ENCODE measurements around the gene XXYLT1. TPM values are rescaled to one million over a fixed set of nuclear protein-coding genes. Genes with fewer than 3 reads are reported as not detected.
"Not testable (repeated sequence)": the region's sequence is repeated elsewhere in the genome, so short reads cannot be mapped to it uniquely, and the experiment has no call there.

The XXYLT1 gene
- total RNA-seq, 1 donor: 32.8 TPM

GRCh38 chr3:195107593-195107992 is 163.4 kb downstream of the XXYLT1 start:
- no peak for DNase-seq (ENCODE audit: low read depth)
- TF ChIP-seq CTCF (IDR thresholded peaks at IDR 0.05; ENCODE audit: insufficient read depth, low read depth, low read length): no peak
- no peak overlapping the region for H3K4me3 ChIP-seq (ENCODE audit: low read depth, low read length)

- not testable (repeated sequence) for H3K4me3 ChIP-seq (ENCODE audit: low read depth, low read length); DNase-seq (ENCODE audit: low read depth)
Measured at GRCh38 chr3:195107031-195107430, 163.9 kb downstream of the XXYLT1 start.

GRCh38 chr3:195106418-195106906 is 164.5 kb downstream of the XXYLT1 start:
- DNase-seq (ENCODE audit: low read depth): peak; percentile 69
- peak; percentile 97 for TF ChIP-seq CTCF (IDR thresholded peaks at IDR 0.05; ENCODE audit: insufficient read depth, low read depth, low read length)
- H3K4me3 ChIP-seq (ENCODE audit: low read depth, low read length): peak overlapping the region; percentile 23

- no peak for TF ChIP-seq CTCF (IDR thresholded peaks at IDR 0.05; ENCODE audit: insufficient read depth, low read depth, low read length)
- DNase-seq (ENCODE audit: low read depth): no peak
- H3K4me3 ChIP-seq (ENCODE audit: low read depth, low read length): peak overlapping the region; percentile 23
Measured at GRCh38 chr3:195105841-195106417, 165.0 kb downstream of the XXYLT1 start.

GRCh38 chr3:195105389-195105788 is 165.6 kb downstream of the XXYLT1 start:
- H3K4me3 ChIP-seq (ENCODE audit: low read depth, low read length): no peak overlapping the region
- TF ChIP-seq CTCF (IDR thresholded peaks at IDR 0.05; ENCODE audit: insufficient read depth, low read depth, low read length): no peak
- peak; percentile 71 for DNase-seq (ENCODE audit: low read depth)

GRCh38 chr3:195104340-195104739 is 166.6 kb downstream of the XXYLT1 start:
- no peak for DNase-seq (ENCODE audit: low read depth)
- no peak overlapping the region for H3K4me3 ChIP-seq (ENCODE audit: low read depth, low read length)
- TF ChIP-seq CTCF (IDR thresholded peaks at IDR 0.05; ENCODE audit: insufficient read depth, low read depth, low read length): no peak

- DNase-seq (ENCODE audit: low read depth): peak; percentile 42
- no peak overlapping the region for H3K4me3 ChIP-seq (ENCODE audit: low read depth, low read length)
- no peak for TF ChIP-seq CTCF (IDR thresholded peaks at IDR 0.05; ENCODE audit: insufficient read depth, low read depth, low read length)
Measured at GRCh38 chr3:195103623-195104022, 167.3 kb downstream of the XXYLT1 start.

Measured in fibroblast of villous mesenchyme (primary cell).